Measurements from ENCODE around the gene PIAS4. TPM values are rescaled to one million over a fixed set of nuclear protein-coding genes. Genes with fewer than 3 reads are reported as not detected.

PIAS4 gene
- total RNA-seq, 1 donor from 2014 or later = 26.0 TPM

DNA sequence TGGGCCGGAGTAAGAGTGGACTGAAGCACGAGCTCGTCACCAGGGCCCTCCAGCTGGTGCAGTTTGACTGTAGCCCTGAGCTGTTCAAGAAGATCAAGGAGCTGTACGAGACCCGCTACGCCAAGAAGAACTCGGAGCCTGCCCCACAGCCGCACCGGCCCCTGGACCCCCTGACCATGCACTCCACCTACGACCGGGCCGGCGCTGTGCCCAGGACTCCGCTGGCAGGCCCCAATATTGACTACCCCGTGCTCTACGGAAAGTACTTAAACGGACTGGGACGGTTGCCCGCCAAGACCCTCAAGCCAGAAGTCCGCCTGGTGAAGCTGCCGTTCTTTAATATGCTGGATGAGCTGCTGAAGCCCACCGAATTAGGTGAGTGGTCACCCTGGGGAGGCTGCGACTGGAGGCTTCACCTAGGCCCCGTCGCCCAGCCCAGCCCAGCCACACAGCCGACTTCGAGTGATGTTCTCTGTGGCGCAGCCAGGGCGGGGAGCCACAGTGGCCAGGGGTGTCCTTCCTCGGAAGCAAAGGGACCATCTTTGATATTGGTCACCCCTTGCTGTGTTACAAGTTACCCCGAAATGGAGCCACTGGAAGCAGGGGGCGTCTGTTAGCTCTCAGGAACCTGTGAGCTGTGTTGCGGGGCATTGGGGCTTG is 5.6 kb downstream of the PIAS4 start:
- no peak overlapping the region for H3K27ac ChIP-seq (ENCODE audit: low read depth, low read length)
- Mint-ChIP-seq H3K4me3 (ENCODE audit: unreplicated experiment) (no peak overlapping the region), H3K27ac (ENCODE audit: unreplicated experiment) (peak overlapping the region; percentile 66), H3K36me3 (ENCODE audit: low read depth, unreplicated experiment) (peaks cover 1% of the 10 kb centered on the region), H3K27me3 (ENCODE audit: low read depth, unreplicated experiment) (no peaks in the 10 kb centered on the region), H3K4me1 (ENCODE audit: low read depth, unreplicated experiment) (peaks cover 10% of the 10 kb centered on the region), H3K9me3 (ENCODE audit: unreplicated experiment) (no peaks in the 10 kb centered on the region)
- DNase-seq (ENCODE audit: low read depth) (no peak), FAIRE-seq (no peak)
- no peaks in the 10 kb centered on the region for H3K36me3 ChIP-seq (ENCODE audit: insufficient read depth, low read length)
- H3K4me3 ChIP-seq (ENCODE audit: insufficient read depth, low read depth, low read length) = no peak overlapping the region
- H3K9ac ChIP-seq (ENCODE audit: low read length) = no peak overlapping the region
- H3K27me3 ChIP-seq (ENCODE audit: insufficient read depth, low read length) = no peaks in the 10 kb centered on the region
- no peak for TF ChIP-seq EZH2 (IDR thresholded peaks at IDR 0.05; ENCODE audit: insufficient read depth, low read length)
- TF ChIP-seq, protein P1, sequence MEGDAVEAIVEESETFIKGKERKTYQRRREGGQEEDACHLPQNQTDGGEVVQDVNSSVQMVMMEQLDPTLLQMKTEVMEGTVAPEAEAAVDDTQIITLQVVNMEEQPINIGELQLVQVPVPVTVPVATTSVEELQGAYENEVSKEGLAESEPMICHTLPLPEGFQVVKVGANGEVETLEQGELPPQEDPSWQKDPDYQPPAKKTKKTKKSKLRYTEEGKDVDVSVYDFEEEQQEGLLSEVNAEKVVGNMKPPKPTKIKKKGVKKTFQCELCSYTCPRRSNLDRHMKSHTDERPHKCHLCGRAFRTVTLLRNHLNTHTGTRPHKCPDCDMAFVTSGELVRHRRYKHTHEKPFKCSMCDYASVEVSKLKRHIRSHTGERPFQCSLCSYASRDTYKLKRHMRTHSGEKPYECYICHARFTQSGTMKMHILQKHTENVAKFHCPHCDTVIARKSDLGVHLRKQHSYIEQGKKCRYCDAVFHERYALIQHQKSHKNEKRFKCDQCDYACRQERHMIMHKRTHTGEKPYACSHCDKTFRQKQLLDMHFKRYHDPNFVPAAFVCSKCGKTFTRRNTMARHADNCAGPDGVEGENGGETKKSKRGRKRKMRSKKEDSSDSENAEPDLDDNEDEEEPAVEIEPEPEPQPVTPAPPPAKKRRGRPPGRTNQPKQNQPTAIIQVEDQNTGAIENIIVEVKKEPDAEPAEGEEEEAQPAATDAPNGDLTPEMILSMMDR (IDR thresholded peaks at IDR 0.05; ENCODE audit: insufficient read depth, low read depth, low read length) = no peak
- H3K79me2 ChIP-seq (ENCODE audit: insufficient read depth, low read length) = peaks cover 88% of the 10 kb centered on the region
- H3K9me3 ChIP-seq (ENCODE audit: insufficient read depth, low read depth, low read length) = no peaks in the 10 kb centered on the region
- H3K4me2 ChIP-seq (ENCODE audit: low read length) = no peak overlapping the region
- peaks cover 90% of the 10 kb centered on the region for H4K20me1 ChIP-seq (ENCODE audit: insufficient read depth, low read length)
- H3K4me1 ChIP-seq (ENCODE audit: insufficient read depth, low read length) = peaks cover 9% of the 10 kb centered on the region
- H2AFZ ChIP-seq (ENCODE audit: low read depth, low read length) = no peak overlapping the region

DNA sequence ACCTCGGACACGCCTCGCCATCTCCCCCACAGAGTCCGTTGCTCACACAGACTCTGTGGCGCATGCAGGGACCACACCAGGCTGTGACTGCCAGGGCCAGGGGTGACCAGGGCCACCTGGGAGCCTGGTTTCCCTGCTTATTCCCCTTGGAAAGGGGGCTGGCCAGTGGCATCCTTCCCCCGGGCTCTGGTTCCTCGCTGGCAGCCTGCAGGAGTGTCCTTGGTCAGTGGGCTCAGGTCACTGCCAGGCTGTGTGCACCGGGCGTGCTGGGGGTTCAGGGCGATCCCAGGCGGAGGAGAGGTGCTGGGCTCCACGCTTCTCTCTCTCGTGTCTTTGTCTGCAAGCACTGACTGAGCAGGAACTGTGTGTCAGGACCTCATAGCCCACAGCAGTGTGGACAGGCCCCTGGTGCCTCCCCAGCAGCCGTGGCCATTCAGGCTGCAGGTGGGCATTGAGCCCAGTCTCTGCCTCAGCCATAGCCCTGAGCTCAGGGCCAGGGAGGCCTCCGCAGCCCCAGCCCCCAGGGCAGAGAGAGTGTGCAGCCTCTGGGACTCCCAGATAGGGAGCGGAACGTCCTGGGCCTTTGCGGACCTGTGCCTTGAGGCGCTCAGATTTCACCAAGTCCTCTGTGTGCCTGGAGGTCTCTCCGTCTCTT is 6.5 kb downstream of the PIAS4 start:
- Mint-ChIP-seq H3K4me1 (ENCODE audit: low read depth, unreplicated experiment) (peaks cover 4% of the 10 kb centered on the region), H3K27me3 (ENCODE audit: low read depth, unreplicated experiment) (no peaks in the 10 kb centered on the region), H3K9me3 (ENCODE audit: unreplicated experiment) (no peaks in the 10 kb centered on the region), H3K4me3 (ENCODE audit: unreplicated experiment) (no peak overlapping the region), H3K36me3 (ENCODE audit: low read depth, unreplicated experiment) (peaks cover 1% of the 10 kb centered on the region), H3K27ac (ENCODE audit: unreplicated experiment) (no peak overlapping the region)
- no peaks in the 10 kb centered on the region for H3K9me3 ChIP-seq (ENCODE audit: insufficient read depth, low read depth, low read length)
- H3K36me3 ChIP-seq (ENCODE audit: insufficient read depth, low read length) = no peaks in the 10 kb centered on the region
- TF ChIP-seq, protein P1 (IDR thresholded peaks at IDR 0.05; ENCODE audit: insufficient read depth, low read depth, low read length) = no peak
- TF ChIP-seq EZH2 (IDR thresholded peaks at IDR 0.05; ENCODE audit: insufficient read depth, low read length) = no peak
- H3K4me3 ChIP-seq (ENCODE audit: insufficient read depth, low read depth, low read length) = no peak overlapping the region
- H2AFZ ChIP-seq (ENCODE audit: low read depth, low read length) = no peak overlapping the region
- peaks cover 90% of the 10 kb centered on the region for H4K20me1 ChIP-seq (ENCODE audit: insufficient read depth, low read length)
- no peak overlapping the region for H3K27ac ChIP-seq (ENCODE audit: low read depth, low read length)
- H3K27me3 ChIP-seq (ENCODE audit: insufficient read depth, low read length) = no peaks in the 10 kb centered on the region
- H3K4me2 ChIP-seq (ENCODE audit: low read length) = no peak overlapping the region
- FAIRE-seq (no peak), DNase-seq (ENCODE audit: low read depth) (no peak)
- H3K9ac ChIP-seq (ENCODE audit: low read length) = no peak overlapping the region
- H3K4me1 ChIP-seq (ENCODE audit: insufficient read depth, low read length) = no peaks in the 10 kb centered on the region
- peaks cover 88% of the 10 kb centered on the region for H3K79me2 ChIP-seq (ENCODE audit: insufficient read depth, low read length)

Data from astrocyte (in vitro differentiated cells and primary cell).